Retinal pigment epithelial cell (primary cell): ENCODE measurements around the gene ADK.
"Not testable (repeated sequence)": the region's sequence is repeated elsewhere in the genome, so short reads cannot be mapped to it uniquely, and the experiment has no call there.

Experiments
- DNase-seq: peaks from one replicate; pipeline ENCODE4 v3.0.0-alpha.2; 2010; ENCODE audit warnings: low read depth
- H3K4me3 ChIP-seq: 2 replicates; pipeline ENCODE4 v1.5.1; 2011; ENCODE audit warnings: mild to moderate bottlenecking, low read length, control low read depth, moderate library complexity
- CTCF ChIP-seq: conservative IDR thresholded peaks from 2 replicates; pipeline ENCODE4 v1.5.1; 2011; ENCODE audit warnings: low read depth, low read length, control low read depth, inconsistent platforms

ADK gene

GRCh38 chr10:74558403-74558802 is 407.4 kb downstream of the ADK start:
- TF ChIP-seq CTCF = no peak

GRCh38 chr10:74558897-74559296 is 407.9 kb downstream of the ADK start:
- H3K4me3 ChIP-seq = no peak overlapping the region
- no peak for TF ChIP-seq CTCF
- DNase-seq = no peak

More at GRCh38 chr10:74558403-74558802, 407.4 kb downstream of the ADK start:
- no peak for DNase-seq
- H3K4me3 ChIP-seq = no peak overlapping the region

GRCh38 chr10:74568896-74569295 is 417.9 kb downstream of the ADK start:
- H3K4me3 ChIP-seq, DNase-seq: not testable (repeated sequence)

- DNase-seq, H3K4me3 ChIP-seq: not testable (repeated sequence)
Measured at GRCh38 chr10:74573497-74573896, 422.5 kb downstream of the ADK start.

GRCh38 chr10:74575191-74575720 is 424.2 kb downstream of the ADK start:
- TF ChIP-seq CTCF = no peak
- no peak overlapping the region for H3K4me3 ChIP-seq
- DNase-seq = no peak

- DNase-seq = no peak
- no peak for TF ChIP-seq CTCF
- H3K4me3 ChIP-seq = no peak overlapping the region
Measured at GRCh38 chr10:74575912-74576311, 424.9 kb downstream of the ADK start.

GRCh38 chr10:74576586-74576985 is 425.6 kb downstream of the ADK start:
- TF ChIP-seq CTCF = no peak
- H3K4me3 ChIP-seq = no peak overlapping the region
- no peak for DNase-seq

- DNase-seq, H3K4me3 ChIP-seq: not testable (repeated sequence)
Measured at GRCh38 chr10:74580438-74580837, 429.4 kb downstream of the ADK start.

- DNase-seq = no peak
- no peak for TF ChIP-seq CTCF
- no peak overlapping the region for H3K4me3 ChIP-seq
Measured at GRCh38 chr10:74582566-74582965, 431.5 kb downstream of the ADK start.
